ENCODE data around the gene PGM5. TPM values are rescaled to one million over a fixed set of nuclear protein-coding genes. Genes with fewer than 3 reads are reported as not detected.
"Not testable (repeated sequence)": the region's sequence is repeated elsewhere in the genome, so short reads cannot be mapped to it uniquely, and the experiment has no call there.

PGM5 gene
- polyA plus RNA-seq, 6 donors from 2014 or later, result not detected

GRCh38 chr9:68342265-68343025, 14.0 kb upstream of the PGM5 start:
- not testable (repeated sequence) for H3K27me3 Mint-ChIP-seq, DNase-seq, H3K4me1 Mint-ChIP-seq, H3K9me3 Mint-ChIP-seq, H3K36me3 Mint-ChIP-seq, H3K4me3 Mint-ChIP-seq
- H3K27ac Mint-ChIP-seq, result peak overlapping the region in 1 of 6 donors; percentile 33
- peak; percentile 56 to 86 for ATAC-seq (ENCODE audit: low read depth in 2 of 2)

- H3K27me3 Mint-ChIP-seq; DNase-seq; H3K9me3 Mint-ChIP-seq; H3K4me1 Mint-ChIP-seq; H3K36me3 Mint-ChIP-seq; H3K4me3 Mint-ChIP-seq; ATAC-seq (ENCODE audit: low read depth in 2 of 2); H3K27ac Mint-ChIP-seq: not testable (repeated sequence)
Observed at GRCh38 chr9:68343242-68343641, 13.2 kb upstream of the PGM5 start.

GRCh38 chr9:68343992-68344391, 12.4 kb upstream of the PGM5 start:
- H3K9me3 Mint-ChIP-seq; H3K4me1 Mint-ChIP-seq; H3K4me3 Mint-ChIP-seq; DNase-seq; H3K36me3 Mint-ChIP-seq; H3K27ac Mint-ChIP-seq; ATAC-seq (ENCODE audit: low read depth in 2 of 2); H3K27me3 Mint-ChIP-seq: not testable (repeated sequence)

GRCh38 chr9:68351689-68352088, 4.7 kb upstream of the PGM5 start:
- H3K27me3 Mint-ChIP-seq, result peaks cover 9 to 14% (median 11%) of the 10 kb centered on the region in 3 donors
- not testable (repeated sequence) for DNase-seq; H3K9me3 Mint-ChIP-seq; H3K27ac Mint-ChIP-seq; ATAC-seq (ENCODE audit: low read depth in 2 of 2); H3K36me3 Mint-ChIP-seq; H3K4me1 Mint-ChIP-seq; H3K4me3 Mint-ChIP-seq

GRCh38 chr9:68355993-68356379, 425 bp upstream of the PGM5 start:
- ATAC-seq (ENCODE audit: low read depth in 2 of 2); DNase-seq; H3K9me3 Mint-ChIP-seq; H3K36me3 Mint-ChIP-seq: not testable (repeated sequence)
- Mint-ChIP-seq H3K4me3 (peak overlapping the region in 7 of 8 donors; percentile 69 to 89 (median 79)), H3K4me1 (peaks cover 5 to 15% (median 8%) of the 10 kb centered on the region in 3 donors), H3K27me3 (peaks cover 17 to 27% (median 17%) of the 10 kb centered on the region in 3 donors), H3K27ac (peak overlapping the region in 2 of 6 donors; percentile 20 to 31)

- not testable (repeated sequence) for DNase-seq; ATAC-seq (ENCODE audit: low read depth in 2 of 2)
- peak overlapping the region in 7 of 8 donors; percentile 61 to 78 (median 75) for H3K4me3 Mint-ChIP-seq
Observed at GRCh38 chr9:68357119-68357714, 806 bp downstream of the PGM5 start.

GRCh38 chr9:68366933-68367547, 10.6 kb downstream of the PGM5 start:
- not testable (repeated sequence) for H3K36me3 Mint-ChIP-seq, H3K9me3 Mint-ChIP-seq, H3K27ac Mint-ChIP-seq, H3K4me1 Mint-ChIP-seq, DNase-seq
- peak; percentile 50 to 56 for ATAC-seq (ENCODE audit: low read depth in 2 of 2)
- Mint-ChIP-seq H3K4me3 (peak overlapping the region in 2 of 8 donors; percentile 14 to 51), H3K27me3 (peaks cover 8 to 19% (median 14%) of the 10 kb centered on the region in 3 donors)

More at GRCh38 chr9:68357119-68357714, 806 bp downstream of the PGM5 start:
- peaks cover 5 to 15% (median 8%) of the 10 kb centered on the region in 3 donors for H3K4me1 Mint-ChIP-seq
- not testable (repeated sequence) for H3K9me3 Mint-ChIP-seq, H3K36me3 Mint-ChIP-seq, H3K27ac Mint-ChIP-seq
- H3K27me3 Mint-ChIP-seq, result peaks cover 17 to 27% (median 17%) of the 10 kb centered on the region in 3 donors

- H3K4me3 Mint-ChIP-seq; ATAC-seq (ENCODE audit: low read depth in 2 of 2); H3K36me3 Mint-ChIP-seq; H3K9me3 Mint-ChIP-seq; DNase-seq; H3K4me1 Mint-ChIP-seq; H3K27ac Mint-ChIP-seq: not testable (repeated sequence)
- peaks cover 20 to 41% (median 29%) of the 10 kb centered on the region in 3 donors for H3K27me3 Mint-ChIP-seq
Observed at GRCh38 chr9:68375789-68376188, 19.4 kb downstream of the PGM5 start.

GRCh38 chr9:68377723-68378122, 21.3 kb downstream of the PGM5 start:
- H3K36me3 Mint-ChIP-seq; H3K27ac Mint-ChIP-seq; DNase-seq; H3K4me1 Mint-ChIP-seq; ATAC-seq (ENCODE audit: low read depth in 2 of 2); H3K4me3 Mint-ChIP-seq: not testable (repeated sequence)
- H3K9me3 Mint-ChIP-seq, result peaks cover 0 to 16% (median 9%) of the 10 kb centered on the region in 7 donors
- H3K27me3 Mint-ChIP-seq, result peaks cover 21 to 44% (median 24%) of the 10 kb centered on the region in 3 donors

- not testable (repeated sequence) for H3K36me3 Mint-ChIP-seq; DNase-seq; H3K4me3 Mint-ChIP-seq; ATAC-seq (ENCODE audit: low read depth in 2 of 2); H3K27ac Mint-ChIP-seq; H3K4me1 Mint-ChIP-seq
- Mint-ChIP-seq H3K27me3 (peaks cover 12 to 24% (median 19%) of the 10 kb centered on the region in 3 donors), H3K9me3 (peaks cover 0 to 16% (median 9%) of the 10 kb centered on the region in 7 donors)
Observed at GRCh38 chr9:68383894-68384293, 27.5 kb downstream of the PGM5 start.

GRCh38 chr9:68389558-68389957, 33.1 kb downstream of the PGM5 start:
- not testable (repeated sequence) for H3K4me1 Mint-ChIP-seq; DNase-seq; H3K36me3 Mint-ChIP-seq; H3K9me3 Mint-ChIP-seq; H3K27ac Mint-ChIP-seq; ATAC-seq (ENCODE audit: low read depth in 2 of 2); H3K4me3 Mint-ChIP-seq
- H3K27me3 Mint-ChIP-seq, result peaks cover 8 to 13% (median 12%) of the 10 kb centered on the region in 3 donors

GRCh38 chr9:68390737-68391136, 34.3 kb downstream of the PGM5 start:
- peaks cover 8 to 13% (median 12%) of the 10 kb centered on the region in 3 donors for H3K27me3 Mint-ChIP-seq
- not testable (repeated sequence) for H3K36me3 Mint-ChIP-seq; H3K4me3 Mint-ChIP-seq; DNase-seq; H3K4me1 Mint-ChIP-seq; H3K9me3 Mint-ChIP-seq; ATAC-seq (ENCODE audit: low read depth in 2 of 2); H3K27ac Mint-ChIP-seq

- H3K27ac Mint-ChIP-seq; H3K36me3 Mint-ChIP-seq; H3K9me3 Mint-ChIP-seq; H3K4me3 Mint-ChIP-seq; ATAC-seq (ENCODE audit: low read depth in 2 of 2); DNase-seq: not testable (repeated sequence)
- peaks cover 4 to 13% (median 10%) of the 10 kb centered on the region in 3 donors for H3K27me3 Mint-ChIP-seq
- peaks cover 5 to 11% (median 6%) of the 10 kb centered on the region in 3 donors for H3K4me1 Mint-ChIP-seq
Observed at GRCh38 chr9:68396411-68397094, 40.1 kb downstream of the PGM5 start.
